Right lobe of liver (tissue), 6 donors: ENCODE data around the gene B4GALT1. TPM values are rescaled to one million over a fixed set of nuclear protein-coding genes. Genes with fewer than 3 reads are reported as not detected.

ENCODE experiments used
- ATAC-seq, 4 donors: fragments of 200-7000 bp; cut with Tn5 transposase; one replicate each; pipeline ENCODE4 v1.9.1; 2020; ENCODE audit warnings: mild to moderate bottlenecking in 4 of 4, moderate library complexity in 4 of 4
- DNase-seq, 3 donors: peaks; one replicate each; pipeline ENCODE4 v3.0.0-alpha.2; 2020
- H3K27ac ChIP-seq, 3 donors: fragments of 200-600 bp; one replicate each; pipeline ENCODE4 v1.8.0; 2022
- H3K27me3 ChIP-seq, 2 donors: fragments of 200-600 bp; one replicate each; pipeline ENCODE4 v1.8.0; 2022
- H3K36me3 ChIP-seq, 4 donors: fragments of 200-600 bp; sonication (generic) in 1 of 4; one replicate each; pipeline versions ENCODE4 v1.5.1 to v1.8.0; 2017 to 2022; ENCODE audit warnings: control low read depth in 1 of 4
- H3K4me1 ChIP-seq, 4 donors: fragments of 200-600 bp; sonication (generic) in 1 of 4; one replicate each; pipeline versions ENCODE4 v1.5.1 to v1.8.0; 2017 to 2022; ENCODE audit warnings: control low read depth in 1 of 4
- H3K4me3 ChIP-seq, 3 donors: fragments of 200-600 bp; one replicate each; pipeline ENCODE4 v1.8.0; 2022
- H3K9me3 ChIP-seq, 4 donors: fragments of 200-600 bp; sonication (generic) in 1 of 4; one replicate each; pipeline versions ENCODE4 v1.5.1 to v1.8.0; 2017 to 2022; ENCODE audit warnings: control low read depth in 1 of 4
- CTCF ChIP-seq, 4 donors: fragments of 200-600 bp in 3 of 4; fragments of 450-650 bp in 1 of 4; IDR thresholded peaks; one replicate each; pipeline versions ENCODE4 v1.5.1 to v1.8.0; 2016 to 2022; ENCODE audit warnings: antibody characterized with exemption in 4 of 4, mild to moderate bottlenecking in 2 of 4
- POLR2A ChIP-seq: fragments of 450-650 bp; IDR thresholded peaks from one replicate; pipeline ENCODE4 v1.6.1; 2017; ENCODE audit warnings: antibody characterized with exemption, mild to moderate bottlenecking
- WGBS: methylation state at CpG from one replicate; pipeline ENCODE4 v1.1.6; 2018; ENCODE audit warnings: low coverage, low lambda C conversion rate; ENCODE audit not compliant: insufficient coverage; ENCODE audit errors: missing lambda C conversion rate; 5-methylcytosine and 5-hydroxymethylcytosine counted together
- intact Hi-C, 2 donors: fragments of 100-400 bp; cut with DNase I; formaldehyde crosslinking; loops; one replicate each; pipeline versions ENCODE4 v1.11.2 to v1.14.1; 2022
- total RNA-seq, 6 experiments: library from RNA; depleted of rRNA in 2 of 6; stranded (reverse); fragments of >200 nt in 2 of 6; fragmentation: NEBNext Ultra II Directional in 3 of 6; extraction: Animal tissue kit (Norgen Biotek cat#: 25700) in 3 of 6; gene quantifications; one replicate each; pipeline versions ENCODE4 v1.1.0 to v1.2.4, GENCODE V29; 2016 to 2023
- donor health status: DM: no; HTN: yes; CAD: no.
- donor health status: DM: no; HTN: no; CAD: no.
- donor health status: DM: no; HTN: no; CAD: no.
- donor health status: DM: no; HTN: yes; CAD: no.
- donor health status: DM: no; HTN: yes; CAD: no.

B4GALT1 gene
- total RNA-seq, 6 experiments from 2014 or later: 48.5 to 145 (median 79.5) TPM

GRCh38 chr9:33143241-33143661, 23.9 kb downstream of the B4GALT1 start:
- Histone ChIP-seq H3K4me3 (no peak overlapping the region), H3K27ac (peak overlapping the region in 1 of 3 donors; percentile 35)
- peak in 1 of 3 donors; percentile 31 for DNase-seq

GRCh38 chr9:33142535-33142934, 24.6 kb downstream of the B4GALT1 start:
- Histone ChIP-seq H3K27ac (peak overlapping the region in 1 of 3 donors; percentile 35), H3K9me3 (no peaks in the 10 kb centered on the region), H3K4me3 (no peak overlapping the region), H3K4me1 (peaks cover 0 to 96% (median 55%) of the 10 kb centered on the region in 4 donors), H3K27me3 (no peaks in the 10 kb centered on the region), H3K36me3 (no peaks in the 10 kb centered on the region)
- WGBS: 67% methylated on average over 5 of the region's 5 CpGs
- DNase-seq (peak in 1 of 3 donors; percentile 11), ATAC-seq (no peak)
- TF ChIP-seq CTCF (IDR thresholded peaks at IDR 0.05) (no peak), POLR2A (no peak)
- intact Hi-C loops: no loop called here

More at GRCh38 chr9:33143241-33143661, 23.9 kb downstream of the B4GALT1 start:
- no peaks in the 10 kb centered on the region for H3K27me3 ChIP-seq
- TF ChIP-seq CTCF (IDR thresholded peaks at IDR 0.05): no peak
- TF ChIP-seq POLR2A: no peak
- 63% methylated on average over 2 of the region's 2 CpGs for WGBS
- no peaks in the 10 kb centered on the region for H3K36me3 ChIP-seq
- peaks cover 0 to 96% (median 52%) of the 10 kb centered on the region in 4 donors for H3K4me1 ChIP-seq
- intact Hi-C loops: no loop called here
- no peak for ATAC-seq
- H3K9me3 ChIP-seq: no peaks in the 10 kb centered on the region

- Histone ChIP-seq H3K9me3 (no peaks in the 10 kb centered on the region), H3K27ac (peak overlapping the region; percentile 55 to 91 (median 71)), H3K4me3 (no peak overlapping the region), H3K27me3 (no peaks in the 10 kb centered on the region), H3K36me3 (no peaks in the 10 kb centered on the region), H3K4me1 (peaks cover 0 to 98% (median 57%) of the 10 kb centered on the region in 4 donors)
- intact Hi-C loops: no loop called here
- no peak for TF ChIP-seq POLR2A
- no peak for TF ChIP-seq CTCF (IDR thresholded peaks at IDR 0.05)
- peak in 1 of 4 donors; percentile 2 for ATAC-seq
- WGBS: 53% methylated on average over 4 of the region's 9 CpGs
- DNase-seq: peak in 1 of 3 donors; percentile 40
These were observed 26.5 kb downstream of the B4GALT1 start for GRCh38 chr9:33140401-33141360.

- DNase-seq (peak; percentile 90 to 98 (median 97)), ATAC-seq (peak; percentile 76 to 90 (median 84))
- H3K27ac ChIP-seq: peak overlapping the region; percentile 55 to 91 (median 71)
- no peaks in the 10 kb centered on the region for H3K9me3 ChIP-seq
- no peak overlapping the region for H3K4me3 ChIP-seq
- 17% methylated on average over 4 of the region's 18 CpGs for WGBS
- peaks cover 0 to 8% (median 0%) of the 10 kb centered on the region in 4 donors for H3K36me3 ChIP-seq
- peaks cover 0 to 97% (median 56%) of the 10 kb centered on the region in 4 donors for H3K4me1 ChIP-seq
- TF ChIP-seq CTCF (IDR thresholded peaks at IDR 0.05) (no peak), POLR2A (peak; percentile 42)
- H3K27me3 ChIP-seq: no peaks in the 10 kb centered on the region
- intact Hi-C loops: no loop called here
These were observed 27.5 kb downstream of the B4GALT1 start for GRCh38 chr9:33139421-33140228.
